ENCODE results near the gene FAM163A. TPM values are rescaled to one million over a fixed set of nuclear protein-coding genes. Genes with fewer than 3 reads are reported as not detected.

The FAM163A gene
- total RNA-seq, 1 experiment from 2014 or later = 0.46 TPM

DNA sequence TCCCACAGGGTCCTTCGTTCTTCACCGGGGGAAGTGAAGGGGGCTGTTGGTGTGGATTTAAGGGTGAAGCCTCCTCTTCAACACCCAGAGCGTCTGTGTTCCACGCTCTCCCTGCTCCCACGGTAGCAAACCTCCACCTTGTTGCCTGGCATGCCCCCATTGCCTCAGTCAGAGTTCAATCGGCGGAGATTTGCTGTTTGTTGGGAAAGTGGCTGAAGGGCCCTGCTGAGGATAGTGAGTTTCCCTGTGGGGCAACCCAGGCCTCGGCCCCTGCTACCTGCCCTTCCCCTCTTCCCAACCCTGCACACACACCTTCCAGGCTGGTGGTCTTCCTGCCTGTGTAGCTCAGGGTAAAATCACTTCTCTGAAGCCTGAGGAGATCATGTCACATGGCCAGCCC, 74.0 kb downstream of the FAM163A start:
- H3K23ac ChIP-seq (ENCODE audit: insufficient read length, low read depth, low read length) = no peak overlapping the region
- no peaks in the 10 kb centered on the region for H3K9me3 ChIP-seq (ENCODE audit: control insufficient read depth, low read depth, low read length)
- H3K23me2 ChIP-seq (ENCODE audit: insufficient read length, low read depth, low read length, poor library complexity, severe bottlenecking) = peaks cover 12% of the 10 kb centered on the region
- no peak overlapping the region for H2AFZ ChIP-seq (ENCODE audit: low read length)
- H3K9ac ChIP-seq (ENCODE audit: extremely low read depth, insufficient read length, low read length) = no peak overlapping the region
- no peak overlapping the region for H4K5ac ChIP-seq (ENCODE audit: insufficient read length, low read depth, low read length)
- TF ChIP-seq CTCF (conservative IDR thresholded peaks at IDR 0.05) = no peak
- H4K91ac ChIP-seq (ENCODE audit: insufficient read length, low read depth, low read length) = no peak overlapping the region
- H3T11ph ChIP-seq (ENCODE audit: low read length) = no peak overlapping the region
- no peak overlapping the region for H3K14ac ChIP-seq (ENCODE audit: insufficient read depth, low read length)
- Mint-ChIP-seq H3K27ac (no peak overlapping the region), H3K27me3 (ENCODE audit: low read depth) (peaks cover 56% of the 10 kb centered on the region), H3K4me1 (peaks cover 23 to 43% of the 10 kb centered on the region in 2 experiments), H3K4me3 (no peak overlapping the region), H3K9me3 (no peaks in the 10 kb centered on the region), H3K36me3 (ENCODE audit: insufficient read depth in 1 of 3, low read depth in 3 of 3) (no peaks in the 10 kb centered on the region; a peak in 1 of 7 replicates)
- H2BK120ac ChIP-seq (ENCODE audit: low read depth, low read length, poor library complexity, severe bottlenecking) = no peak overlapping the region
- H3K56ac ChIP-seq (ENCODE audit: insufficient read length, low read depth, low read length) = no peak overlapping the region
- H3K4me2 ChIP-seq (ENCODE audit: insufficient read depth, insufficient read length, low read length) = no peak overlapping the region
- H3K27ac ChIP-seq (ENCODE audit: insufficient read length, low read depth, low read length) = no peak overlapping the region
- no peak overlapping the region for H2AK5ac ChIP-seq (ENCODE audit: insufficient read length, low read length)
- no peak overlapping the region for H4K8ac ChIP-seq (replicated peaks; ENCODE audit: insufficient read length, low read depth, low read length)
- no peak overlapping the region for H3K4ac ChIP-seq (ENCODE audit: low read depth, low read length)
- no peaks in the 10 kb centered on the region for H4K20me1 ChIP-seq (ENCODE audit: control insufficient read depth, insufficient read depth, insufficient read length)
- H3K4me1 ChIP-seq (ENCODE audit: insufficient read depth, low read length) = no peaks in the 10 kb centered on the region
- DNase-seq = no peak
- H2BK15ac ChIP-seq (ENCODE audit: low read depth, low read length) = no peak overlapping the region
- no peak overlapping the region for H2BK5ac ChIP-seq (ENCODE audit: insufficient read length, low read length)
- no peaks in the 10 kb centered on the region for H3K27me3 ChIP-seq (ENCODE audit: insufficient read depth, low read length)
- H3K18ac ChIP-seq (ENCODE audit: insufficient read length, low read depth, low read length) = no peak overlapping the region
- H3K79me2 ChIP-seq (ENCODE audit: insufficient read depth, low read length) = no peaks in the 10 kb centered on the region
- no peak overlapping the region for H2BK20ac ChIP-seq (ENCODE audit: low read depth, low read length, poor library complexity, severe bottlenecking)
- H2BK12ac ChIP-seq (ENCODE audit: insufficient read length, low read depth, low read length) = no peak overlapping the region
- no peaks in the 10 kb centered on the region for H3K79me1 ChIP-seq (ENCODE audit: insufficient read depth, low read depth, low read length, poor library complexity, severe bottlenecking)
- no CpG with 5 or more reads among the region's 8 CpGs for WGBS (ENCODE audit: extremely low coverage, insufficient read length, low lambda C conversion rate)

All from H9 (cell line).